ENCODE data around the gene CHGA.

The CHGA gene

DNA sequence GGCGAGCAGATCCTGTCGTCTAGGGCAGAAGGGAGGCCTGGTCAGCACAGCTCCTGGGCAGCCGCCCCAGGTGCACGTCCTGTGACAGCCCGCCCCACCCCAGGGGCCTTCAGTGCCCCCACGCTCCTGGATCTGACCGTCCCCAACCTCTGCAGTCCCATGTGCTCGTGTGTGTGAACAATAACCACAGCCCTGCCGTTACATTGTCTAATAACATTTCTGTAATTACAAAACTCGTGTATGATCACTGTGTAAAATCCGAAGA, 39.8 kb downstream of the CHGA start:
- DNase-seq: no peak

DNA sequence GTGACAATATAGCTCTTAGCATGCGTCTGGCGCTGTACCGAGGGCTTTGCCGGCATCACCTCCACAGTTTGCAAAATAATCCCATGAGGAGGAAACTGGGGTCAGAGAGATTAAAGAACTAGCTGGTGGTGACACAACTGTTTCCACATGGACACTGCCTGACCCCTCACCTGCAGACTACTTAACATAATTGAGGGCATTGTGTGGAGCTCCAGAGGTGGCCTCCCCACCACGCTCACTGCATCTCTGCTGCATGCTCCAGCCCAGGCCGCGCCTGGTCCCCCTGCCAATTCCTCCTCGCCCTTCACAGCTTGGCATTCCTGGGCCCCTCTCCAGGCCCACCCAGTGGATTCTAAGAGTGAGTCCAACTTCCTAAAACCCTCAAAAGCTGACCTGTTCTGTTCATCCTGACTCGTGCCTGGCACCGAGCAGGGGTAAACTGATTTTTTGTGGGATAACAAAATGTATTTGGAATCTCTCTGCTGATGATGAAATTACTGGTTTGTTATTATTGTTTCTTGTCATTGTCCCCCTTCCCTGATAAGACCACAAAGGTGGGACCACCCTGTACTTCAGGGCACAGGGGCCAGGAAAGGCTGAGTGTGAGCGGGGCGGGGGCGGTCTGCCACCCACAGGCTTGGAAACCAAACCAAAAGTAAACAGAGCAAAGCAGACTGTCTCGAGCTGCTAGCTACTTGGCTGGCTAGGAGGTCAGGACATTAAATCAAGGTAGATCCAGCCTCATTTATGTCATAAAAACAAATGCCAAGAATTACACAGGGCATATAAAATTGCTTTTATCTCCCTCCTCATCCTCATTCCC, 40.6 kb downstream of the CHGA start:
- no peak for DNase-seq

DNA sequence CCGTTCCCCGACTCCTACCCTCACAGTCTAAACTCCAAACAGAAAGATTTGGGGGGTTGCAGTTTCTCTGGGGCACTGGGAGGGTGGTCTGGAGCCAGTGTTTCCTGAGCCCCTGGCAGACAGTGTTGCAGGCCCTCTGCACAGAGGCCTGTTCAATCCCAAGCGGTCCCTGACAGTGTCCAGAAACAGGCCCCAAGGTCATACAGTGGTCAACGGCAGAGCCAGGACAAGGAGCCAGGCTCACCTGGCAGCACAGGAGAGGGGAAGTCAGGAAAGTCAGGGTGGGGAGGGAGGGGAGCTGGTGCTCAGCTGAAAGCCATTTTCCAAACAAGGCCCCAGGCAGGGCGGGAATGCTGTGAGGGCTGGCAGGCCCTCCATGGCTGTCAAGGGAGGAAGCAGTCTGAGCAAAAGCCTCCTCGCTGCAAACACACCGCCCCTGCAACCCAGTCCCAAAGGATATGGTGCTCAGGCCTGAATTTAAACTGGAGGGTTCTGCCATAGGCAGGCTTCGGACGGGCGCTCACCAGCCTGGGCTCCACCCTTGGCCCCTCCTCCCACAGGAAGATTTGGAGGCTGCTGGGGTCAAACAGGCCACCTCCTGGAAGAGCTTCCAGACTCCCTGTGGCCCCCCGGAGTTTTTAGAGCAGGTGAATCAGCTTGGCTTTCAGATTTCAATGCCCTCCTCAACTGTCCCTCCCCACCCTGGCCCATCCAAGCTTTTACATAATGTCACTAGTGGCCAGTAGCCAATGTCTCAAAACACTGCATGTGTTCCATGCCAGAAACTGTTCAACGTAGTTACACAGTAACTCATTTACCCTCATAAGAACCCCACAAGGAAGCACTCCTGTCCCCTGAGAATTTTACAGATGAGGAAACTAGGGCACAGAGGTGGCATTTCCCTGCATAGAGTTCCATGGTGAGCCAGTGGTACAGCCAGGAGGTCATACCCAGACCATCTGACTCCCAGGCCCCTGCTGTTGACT, 41.5 kb downstream of the CHGA start:
- DNase-seq: no peak

DNA sequence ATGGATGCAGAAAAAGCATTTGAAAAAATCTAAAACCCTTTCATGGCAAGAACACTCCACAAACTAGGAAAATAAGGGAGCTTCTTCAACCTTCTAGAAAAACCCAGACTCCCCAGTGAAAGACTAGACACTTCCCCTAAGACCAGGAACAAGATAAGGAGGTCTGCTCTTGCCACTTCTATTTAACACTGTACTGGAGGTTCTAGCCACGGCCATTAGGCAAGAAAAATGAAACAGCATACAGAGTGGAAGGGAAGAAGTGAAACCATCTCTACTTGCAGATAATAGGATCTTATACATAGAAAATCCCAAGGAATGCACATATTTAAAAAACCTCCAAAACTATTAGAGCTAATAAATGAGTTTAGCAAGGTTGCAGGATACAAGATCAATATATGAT, 42.3 kb downstream of the CHGA start:
- no peak for DNase-seq

DNA sequence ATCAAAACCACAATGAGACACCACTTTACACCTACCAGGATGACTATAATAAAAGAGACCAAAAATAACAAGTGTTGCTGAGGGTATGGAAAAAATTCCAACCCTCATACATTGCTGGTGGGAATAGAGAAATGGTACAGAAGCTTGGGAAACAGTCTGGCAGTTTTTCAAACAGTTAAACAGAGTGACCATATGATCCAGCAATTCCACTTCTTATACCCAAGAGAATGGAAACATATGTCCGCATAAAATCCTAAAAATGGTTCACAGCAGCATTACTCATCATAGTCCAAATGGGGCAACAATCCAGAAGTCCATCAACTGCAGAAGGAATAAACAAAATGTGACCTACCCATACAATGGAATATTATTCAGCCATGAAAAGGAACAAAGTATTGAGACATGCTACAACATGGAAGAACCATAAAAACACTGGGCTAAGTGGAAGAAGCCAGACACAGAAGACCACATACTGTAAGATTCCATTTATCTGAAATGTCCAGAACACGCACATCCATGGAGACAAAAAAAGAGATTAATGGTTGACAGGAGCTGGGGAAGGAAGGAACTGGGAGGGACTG, 44.5 kb downstream of the CHGA start:
- no peak for DNase-seq

DNA sequence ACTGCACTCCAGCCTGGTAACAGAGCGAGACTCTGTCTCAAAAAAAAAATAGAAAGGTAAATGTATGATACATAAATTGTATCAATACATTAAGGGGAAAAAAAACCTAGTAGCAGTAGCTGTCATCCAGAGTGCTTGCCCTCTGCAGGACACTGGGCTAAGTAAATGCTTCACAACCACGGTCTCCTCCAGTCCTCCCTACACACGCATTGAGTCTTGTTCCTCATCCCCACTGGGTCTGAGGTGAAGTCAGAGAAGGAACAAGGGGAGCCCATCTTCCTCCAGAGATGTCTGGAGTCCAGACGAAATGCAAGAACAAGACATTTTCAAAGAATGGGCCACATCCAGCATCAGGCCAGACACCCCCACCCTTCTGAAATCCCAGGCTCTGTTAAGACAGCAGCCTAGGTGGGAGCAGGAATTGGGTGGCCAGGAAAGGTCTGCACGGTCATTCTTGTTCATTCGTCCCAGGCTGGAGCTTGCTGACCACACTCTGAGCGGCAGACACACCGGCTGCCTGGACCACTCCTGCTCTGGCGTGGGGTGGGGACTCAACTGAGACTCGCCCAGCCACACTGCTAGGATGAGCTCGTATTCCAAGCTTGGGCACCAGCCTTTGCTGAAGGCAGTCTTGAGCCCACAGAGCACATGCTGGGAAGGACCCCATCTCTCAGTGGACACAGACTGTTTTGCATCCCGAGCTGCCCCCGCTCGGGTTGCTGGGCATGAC, 45.5 kb downstream of the CHGA start:
- no peak for DNase-seq

DNA sequence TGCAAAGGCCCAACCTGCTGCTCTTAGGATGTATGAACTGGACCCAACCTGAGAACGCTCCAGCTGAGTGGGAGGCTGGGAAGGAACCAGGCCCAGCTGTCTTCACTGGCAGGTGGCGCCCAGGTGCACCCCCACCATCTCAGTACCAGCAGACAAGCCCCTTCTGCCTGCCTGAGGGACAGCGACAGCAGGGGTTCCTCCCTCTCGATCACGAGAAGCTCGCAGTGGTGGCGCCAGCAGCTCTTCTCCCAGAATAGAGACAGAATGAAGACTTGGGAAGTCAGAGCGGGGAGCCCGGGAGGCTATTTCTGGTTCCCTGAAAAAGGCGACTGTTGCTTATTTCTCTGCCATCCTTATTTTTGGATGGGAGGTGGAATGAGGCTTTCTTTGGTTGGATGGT, 46.5 kb downstream of the CHGA start:
- no peak for DNase-seq

DNA sequence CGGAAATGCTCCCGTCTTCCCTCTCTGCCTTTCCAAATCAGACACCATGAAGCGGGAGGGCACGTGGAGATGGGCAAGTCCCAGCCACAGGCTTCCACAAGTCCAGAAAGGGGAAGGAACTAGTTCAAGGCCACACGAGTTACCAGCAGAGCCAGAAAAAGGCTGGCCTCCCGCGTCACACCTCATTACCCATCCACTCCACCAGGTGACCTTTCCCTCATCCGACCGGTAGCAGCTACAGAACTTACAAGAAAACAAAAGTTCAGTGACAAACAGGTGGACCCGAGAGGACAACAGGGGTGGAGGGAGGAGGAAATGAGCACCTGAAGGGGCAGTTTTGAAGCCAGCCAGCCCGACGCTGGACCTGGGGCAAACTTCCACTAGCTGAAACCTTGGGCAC, 46.9 kb downstream of the CHGA start:
- DNase-seq: no peak

DNA sequence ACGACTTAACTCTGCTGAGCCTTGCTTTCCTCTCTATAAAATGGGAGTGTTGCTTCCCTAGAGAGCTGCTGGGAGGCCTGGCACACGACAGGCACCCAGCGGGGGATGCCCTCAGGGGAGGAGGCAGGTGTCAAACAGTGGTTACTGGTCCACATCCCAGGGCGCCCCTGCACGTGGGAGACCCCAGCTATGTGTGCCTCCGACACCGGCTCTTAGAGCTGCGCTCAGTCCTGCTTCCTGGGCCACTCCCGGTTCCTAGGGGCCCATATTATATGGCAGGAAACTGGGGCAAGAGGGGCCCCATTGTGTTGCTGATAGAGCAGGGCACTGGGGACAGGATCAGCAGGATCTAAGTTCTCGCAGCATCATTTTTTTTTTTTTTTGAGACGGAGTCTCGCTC, 47.3 kb downstream of the CHGA start:
- no peak for DNase-seq

DNA sequence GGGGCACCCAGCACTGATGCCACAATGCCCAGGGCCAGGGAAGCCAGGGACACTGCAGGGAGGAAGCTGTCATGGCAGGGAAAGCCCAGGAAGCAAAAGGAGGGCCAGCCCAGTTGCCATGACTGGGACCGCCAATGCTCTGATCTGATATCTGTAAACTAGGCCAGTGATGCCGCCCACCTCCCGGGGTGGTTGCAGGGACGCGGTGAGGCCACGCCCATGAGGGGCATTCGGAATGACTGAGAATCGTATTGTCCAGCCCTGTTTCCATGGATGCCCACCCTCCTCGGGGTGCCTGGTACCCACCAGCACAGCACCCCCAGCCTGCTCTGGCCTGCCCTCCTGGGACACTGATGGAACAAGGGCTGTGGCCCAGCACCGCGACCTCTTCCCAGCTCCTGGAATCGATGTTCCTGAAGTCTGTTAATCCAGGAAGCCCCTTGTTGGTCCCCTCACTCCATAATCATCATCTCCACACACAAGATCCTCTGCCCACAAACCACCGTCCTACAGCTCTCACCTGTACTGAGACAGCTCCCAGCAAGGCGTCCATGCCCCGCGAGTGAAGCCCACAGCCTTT, 48.7 kb downstream of the CHGA start:
- no peak for DNase-seq

DNA sequence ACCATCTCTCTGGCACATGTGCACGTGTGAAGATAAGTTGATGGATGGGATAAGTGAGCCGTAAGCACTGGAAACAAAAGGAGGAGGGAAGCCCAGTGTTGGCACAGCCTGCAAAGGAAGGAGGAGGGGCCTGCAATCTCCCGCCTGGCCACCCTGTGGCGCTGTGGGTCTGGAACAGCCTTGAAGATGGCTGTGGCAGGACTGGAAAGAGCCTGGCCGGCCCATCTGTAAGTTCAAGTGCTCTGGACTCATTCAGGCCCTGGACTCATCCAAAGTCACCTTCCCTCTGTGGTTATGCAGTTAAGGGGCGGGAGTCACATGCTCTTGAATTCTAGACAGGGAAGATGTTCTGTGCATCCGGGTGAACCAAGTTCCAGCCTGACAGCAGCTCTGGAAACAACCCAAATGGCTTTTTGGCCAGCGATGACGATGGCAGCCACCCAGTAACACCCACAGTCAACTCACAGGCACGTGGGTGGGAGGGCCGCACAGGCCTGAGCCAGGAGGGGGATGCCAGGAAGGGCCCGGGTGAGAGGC, 50.4 kb downstream of the CHGA start:
- DNase-seq: peak; percentile 6

DNA sequence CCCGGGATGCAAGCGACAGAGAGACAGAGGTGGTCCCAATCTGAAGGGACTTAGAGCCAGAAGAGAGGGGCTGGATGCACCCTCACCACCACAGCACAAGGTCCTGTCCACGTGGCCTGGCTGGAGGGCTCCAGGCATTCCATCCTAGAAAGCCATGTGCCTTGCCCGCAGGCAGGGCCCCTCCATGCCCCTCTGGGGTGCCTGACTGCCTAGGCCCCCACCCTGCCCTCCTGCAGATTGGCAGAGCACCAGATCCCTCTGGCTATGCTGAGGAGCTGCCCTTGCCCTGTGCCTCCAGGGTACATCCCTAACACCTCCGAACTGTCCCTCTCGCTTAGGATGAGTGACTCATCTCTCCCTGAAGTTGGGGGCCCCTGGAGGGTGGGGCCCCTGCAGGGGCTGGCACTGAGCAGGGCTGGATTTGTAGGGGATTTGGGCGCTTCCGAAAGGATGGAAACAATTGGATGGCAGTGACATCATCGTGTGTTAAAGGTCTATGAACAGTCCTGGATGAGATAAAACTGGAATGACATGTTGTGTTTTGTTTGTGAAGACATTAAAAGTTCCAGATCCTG, 50.9 kb downstream of the CHGA start:
- DNase-seq: no peak

DNA sequence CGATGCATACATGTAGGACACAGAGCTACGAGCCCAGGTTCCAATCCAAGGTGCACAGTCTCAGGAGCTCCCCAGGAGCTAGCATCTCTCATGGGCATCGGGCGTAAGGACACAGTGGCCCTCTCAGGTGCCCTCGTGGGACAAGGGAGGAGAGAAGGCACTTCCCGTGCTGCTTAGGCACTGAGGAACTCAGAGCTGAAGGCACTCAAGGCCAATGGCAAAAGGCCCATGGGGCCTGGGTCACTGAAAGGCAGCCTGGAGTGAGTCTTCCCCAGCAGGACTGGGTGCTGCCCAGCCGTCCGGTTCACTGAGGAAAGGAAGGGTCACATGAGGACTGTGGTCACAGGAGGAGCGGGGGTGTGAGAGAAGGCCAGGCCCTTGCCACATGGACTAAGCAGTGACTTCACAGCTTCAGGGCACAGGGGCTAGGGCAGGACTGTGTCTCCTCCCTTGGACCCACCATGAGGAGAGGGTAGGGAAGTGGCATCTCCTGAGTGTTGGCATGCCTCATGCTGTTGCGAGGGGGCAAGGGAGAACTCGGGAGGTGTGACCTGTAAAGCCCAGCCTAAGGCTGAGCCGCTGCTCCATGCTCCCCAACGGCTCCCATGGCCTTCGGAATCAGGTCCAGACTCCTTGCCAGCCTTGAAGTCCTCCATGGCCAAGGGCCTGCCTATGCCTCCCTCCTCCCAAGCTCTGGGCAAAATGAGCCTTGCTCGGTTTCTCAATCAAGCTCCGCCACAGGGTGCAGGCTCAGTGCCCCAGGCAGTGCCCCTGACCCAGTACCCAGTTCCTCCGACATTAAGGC, 51.8 kb downstream of the CHGA start:
- no peak for DNase-seq

DNA sequence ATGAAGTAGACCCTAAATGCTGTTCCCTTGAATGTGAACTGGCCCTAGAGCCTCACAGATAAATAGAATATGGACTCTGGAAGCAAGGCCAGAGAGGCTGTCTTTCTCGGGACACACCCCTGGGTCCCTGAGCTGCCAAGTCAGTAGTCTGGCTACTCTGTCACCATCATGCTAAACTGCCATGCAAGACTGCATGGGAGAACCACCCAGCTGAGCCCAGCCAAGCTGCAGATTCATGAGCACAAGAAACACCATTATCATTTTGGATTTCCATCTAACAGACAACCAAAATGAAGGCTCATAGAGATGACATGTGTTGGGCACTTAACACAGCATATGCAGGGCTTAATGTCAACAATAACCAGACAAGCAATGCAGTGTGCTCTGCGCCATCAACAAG, 53.3 kb downstream of the CHGA start:
- DNase-seq: no peak

DNA sequence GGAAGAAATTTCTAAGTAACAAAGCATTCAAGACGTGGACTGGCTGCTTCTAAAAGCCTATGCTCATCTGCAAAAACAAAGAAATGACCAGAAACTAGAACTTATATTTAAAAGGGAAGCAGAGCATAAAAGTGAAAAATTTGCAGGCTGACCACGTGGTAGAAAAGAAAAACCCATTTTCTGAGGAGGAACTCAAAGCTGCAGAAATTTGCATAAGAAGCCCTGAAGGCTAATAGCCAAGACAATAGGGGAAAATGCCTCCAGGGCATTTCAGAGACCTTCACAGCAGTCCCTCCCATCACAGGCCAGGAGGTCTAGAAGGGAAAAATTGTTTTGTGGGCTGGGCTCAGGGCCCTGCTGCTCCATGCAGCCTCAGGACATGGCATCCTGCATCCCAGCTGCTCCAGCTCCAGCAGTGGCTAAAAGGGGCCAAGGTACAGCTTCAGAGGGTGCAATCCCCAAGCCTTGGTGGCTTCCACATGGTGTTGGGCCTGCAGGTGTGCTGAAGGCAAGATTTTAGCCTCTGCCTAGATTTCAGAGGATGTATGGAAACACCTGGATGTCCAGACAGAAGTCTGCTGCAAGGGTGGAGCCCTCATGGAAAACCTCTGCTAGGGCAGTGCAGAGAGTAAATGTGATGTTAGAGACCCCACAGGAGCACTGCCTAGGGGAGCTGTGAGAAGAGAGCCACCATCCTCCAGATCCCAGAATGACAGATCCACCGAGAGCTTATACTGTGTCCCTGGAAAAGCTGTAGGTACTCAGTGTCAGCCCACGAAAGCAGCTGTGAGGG, 55.5 kb downstream of the CHGA start:
- DNase-seq: no peak

DNA sequence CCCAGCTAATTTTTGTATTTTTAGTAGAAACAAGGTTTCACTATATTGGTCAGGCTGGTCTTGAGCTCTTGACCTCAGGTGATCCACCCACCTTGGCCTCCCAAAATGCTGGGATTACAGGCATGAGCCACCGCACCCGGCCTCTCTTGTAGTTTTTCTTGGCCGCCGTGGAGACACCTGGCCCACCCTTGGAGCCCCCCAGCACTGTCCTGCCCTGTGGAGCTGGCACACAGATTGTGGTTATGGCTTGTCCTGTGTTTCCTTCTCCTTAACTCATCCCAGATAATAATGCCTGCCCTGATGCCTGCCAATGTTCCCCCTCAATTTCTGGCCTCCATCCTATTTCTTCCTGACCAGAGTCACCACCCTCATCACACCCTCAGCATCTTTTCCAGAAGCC, 57.9 kb downstream of the CHGA start:
- no peak for DNase-seq

DNA sequence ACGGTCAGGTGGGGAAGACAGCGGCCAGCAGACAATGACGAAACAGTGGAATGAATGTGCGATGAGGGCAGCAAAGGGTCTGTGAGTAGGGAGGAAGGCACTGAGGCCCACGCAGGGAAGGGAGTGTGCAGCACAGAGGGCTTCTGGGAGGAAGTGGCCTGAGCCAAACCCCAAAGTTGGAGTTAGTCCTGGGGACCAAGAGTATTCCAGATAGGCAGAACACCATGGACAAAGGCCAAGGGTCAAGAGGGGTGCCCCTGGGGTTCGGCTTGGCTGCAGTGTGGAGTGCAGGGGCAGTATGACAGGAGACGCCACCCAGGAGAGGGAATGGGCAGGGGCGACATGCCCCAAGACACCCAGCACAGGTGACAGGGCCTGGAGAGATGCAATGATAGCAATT, 58.8 kb downstream of the CHGA start:
- DNase-seq: no peak

DNA sequence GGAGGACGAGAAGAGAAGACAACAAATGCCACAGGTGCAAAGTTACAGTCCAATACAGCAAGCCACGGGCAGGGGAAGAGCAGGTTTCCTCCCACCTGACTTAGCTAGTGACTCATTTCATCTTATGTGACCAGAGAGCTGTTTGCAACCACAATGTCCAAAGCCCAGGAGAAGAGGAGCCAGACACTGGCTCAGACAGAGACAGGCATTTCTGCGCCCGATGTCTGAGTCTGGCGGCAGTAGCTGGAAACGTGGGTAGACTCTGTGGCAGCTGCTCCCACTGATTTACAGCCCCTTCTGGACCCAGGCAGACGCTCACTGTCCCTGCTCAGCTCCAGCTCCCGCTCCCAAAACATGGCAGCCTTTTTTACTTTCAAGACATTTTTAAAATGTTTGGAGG, 60.0 kb downstream of the CHGA start:
- DNase-seq: no peak

DNA sequence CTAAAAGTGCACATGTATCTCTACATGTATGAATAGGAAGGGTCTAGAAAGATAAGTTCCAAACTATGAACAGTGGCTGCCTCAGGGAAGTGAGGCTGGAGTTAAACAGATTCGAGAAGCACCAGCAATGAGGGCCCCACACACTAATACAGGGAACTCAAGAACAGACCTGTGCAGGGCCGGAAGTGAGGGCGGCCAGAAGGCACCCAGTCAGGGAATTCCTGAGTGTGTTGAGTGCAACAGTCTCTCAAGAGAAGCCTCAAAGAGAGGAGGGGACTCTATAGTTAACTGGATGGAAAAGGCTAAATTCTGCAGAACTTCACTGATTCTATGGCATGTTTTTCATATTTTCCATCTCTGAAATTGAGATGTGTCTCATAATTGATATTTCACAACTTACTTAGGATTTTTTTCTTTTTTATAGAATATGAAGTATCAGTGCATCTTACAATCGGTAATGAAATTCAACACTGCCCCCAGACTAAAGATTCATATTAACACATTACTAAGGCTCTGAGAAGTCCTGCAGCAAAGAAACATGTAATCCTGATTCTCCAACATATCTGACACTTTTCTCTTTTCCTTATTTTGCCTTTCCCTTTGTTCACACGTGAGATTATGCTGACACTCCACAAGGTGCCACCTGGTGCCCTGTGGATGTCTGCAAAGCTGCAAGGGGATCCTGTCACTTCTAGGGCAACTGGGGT, 61.3 kb downstream of the CHGA start:
- DNase-seq: no peak

Measured in DMS 273 treated with DMSO at 0.1 percent for 48 hours (cell line).